Activated B cell treated with CpG ODN at 0.5 μM for 24 hours (primary cell): Measurements from ENCODE around the gene SELPLG. TPM values are rescaled to one million over a fixed set of nuclear protein-coding genes. Genes with fewer than 3 reads are reported as not detected.
"Not testable (repeated sequence)": the region's sequence is repeated elsewhere in the genome, so short reads cannot be mapped to it uniquely, and the experiment has no call there.

Experiments
- ATAC-seq: fragments of 200-7000 bp; cut with Tn5 transposase; one replicate; pipeline ENCODE4 v1.10.0; 2021; ENCODE audit warnings: low read depth, mild to moderate bottlenecking, moderate library complexity
- CTCF ChIA-PET: fragments of 350-600 bp; sonication (Branson Sonifier 250); formaldehyde crosslinking; loops from one replicate; lab custom pipeline; 2021; ENCODE audit warnings: antibody characterized with exemption; lab: Charles Lee
- POLR2A ChIA-PET: fragments of 350-600 bp; sonication (Branson Sonifier 250); formaldehyde crosslinking; loops from one replicate; lab custom pipeline; 2021; ENCODE audit warnings: antibody characterized with exemption; lab: Charles Lee
- DNase-seq: peaks from one replicate; pipeline ENCODE4 v3.0.0; 2022
- H3K27ac Mint-ChIP-seq: one replicate; pipeline ENCODE4 v1.8.0; 2020; ENCODE audit warnings: mixed read lengths
- H3K27me3 Mint-ChIP-seq: one replicate; pipeline ENCODE4 v1.8.0; 2021; ENCODE audit warnings: mixed read lengths
- H3K36me3 Mint-ChIP-seq: one replicate; pipeline ENCODE4 v1.8.0; 2021; ENCODE audit warnings: low read depth, mixed read lengths
- H3K4me1 Mint-ChIP-seq: one replicate; pipeline ENCODE4 v1.8.0; 2021; ENCODE audit warnings: mixed read lengths
- H3K4me3 Mint-ChIP-seq: one replicate; pipeline ENCODE4 v1.8.0; 2020; ENCODE audit warnings: mild to moderate bottlenecking, mixed read lengths
- H3K9me3 Mint-ChIP-seq: one replicate; pipeline ENCODE4 v1.8.0; 2020; ENCODE audit warnings: mixed read lengths
- intact Hi-C: fragments of 100-400 bp; cut with micrococcal nuclease; formaldehyde crosslinking; loops from one replicate; pipeline ENCODE4 v1.15.1; 2024
- total RNA-seq: library from RNA; stranded (reverse); gene quantifications from 2 replicates; pipeline ENCODE4 v1.2.3, GENCODE V29; 2022
- TF ChIP-seq, protein P1 (sequence below): fragments of 200-600 bp; IDR thresholded peaks from one replicate; pipeline ENCODE4 v1.8.0; 2022; ENCODE audit warnings: antibody characterized with exemption, mild to moderate bottlenecking

SELPLG gene
- total RNA-seq, 1 donor from 2014 or later = 1.8 TPM

- no peak overlapping the region for H3K27ac Mint-ChIP-seq
- CTCF ChIA-PET = no interaction called here
Observed at GRCh38 chr12:108657130-108657745, 23.5 kb upstream of the SELPLG start.

GRCh38 chr12:108656247-108656646 lies 22.6 kb upstream of the SELPLG start:
- ATAC-seq, H3K9me3 Mint-ChIP-seq, CTCF ChIA-PET, H3K4me3 Mint-ChIP-seq, H3K27me3 Mint-ChIP-seq, POLR2A ChIA-PET, intact Hi-C loops, H3K27ac Mint-ChIP-seq, DNase-seq: not testable (repeated sequence)
- H3K36me3 Mint-ChIP-seq = peaks cover 68% of the 10 kb centered on the region
- peaks cover 23% of the 10 kb centered on the region for H3K4me1 Mint-ChIP-seq

More at GRCh38 chr12:108657130-108657745, 23.5 kb upstream of the SELPLG start:
- Mint-ChIP-seq H3K4me3 (no peak overlapping the region), H3K27me3 (no peaks in the 10 kb centered on the region), H3K36me3 (peaks cover 69% of the 10 kb centered on the region), H3K9me3 (no peaks in the 10 kb centered on the region), H3K4me1 (peaks cover 22% of the 10 kb centered on the region)
- no peak for ATAC-seq
- no peak for DNase-seq
- POLR2A ChIA-PET = no interaction called here
- intact Hi-C loops = no loop called here
- TF ChIP-seq, protein P1, sequence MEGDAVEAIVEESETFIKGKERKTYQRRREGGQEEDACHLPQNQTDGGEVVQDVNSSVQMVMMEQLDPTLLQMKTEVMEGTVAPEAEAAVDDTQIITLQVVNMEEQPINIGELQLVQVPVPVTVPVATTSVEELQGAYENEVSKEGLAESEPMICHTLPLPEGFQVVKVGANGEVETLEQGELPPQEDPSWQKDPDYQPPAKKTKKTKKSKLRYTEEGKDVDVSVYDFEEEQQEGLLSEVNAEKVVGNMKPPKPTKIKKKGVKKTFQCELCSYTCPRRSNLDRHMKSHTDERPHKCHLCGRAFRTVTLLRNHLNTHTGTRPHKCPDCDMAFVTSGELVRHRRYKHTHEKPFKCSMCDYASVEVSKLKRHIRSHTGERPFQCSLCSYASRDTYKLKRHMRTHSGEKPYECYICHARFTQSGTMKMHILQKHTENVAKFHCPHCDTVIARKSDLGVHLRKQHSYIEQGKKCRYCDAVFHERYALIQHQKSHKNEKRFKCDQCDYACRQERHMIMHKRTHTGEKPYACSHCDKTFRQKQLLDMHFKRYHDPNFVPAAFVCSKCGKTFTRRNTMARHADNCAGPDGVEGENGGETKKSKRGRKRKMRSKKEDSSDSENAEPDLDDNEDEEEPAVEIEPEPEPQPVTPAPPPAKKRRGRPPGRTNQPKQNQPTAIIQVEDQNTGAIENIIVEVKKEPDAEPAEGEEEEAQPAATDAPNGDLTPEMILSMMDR = no peak

- H3K4me1 Mint-ChIP-seq = peaks cover 23% of the 10 kb centered on the region
- ATAC-seq, CTCF ChIA-PET, DNase-seq, H3K4me3 Mint-ChIP-seq, intact Hi-C loops, H3K27ac Mint-ChIP-seq, H3K27me3 Mint-ChIP-seq, H3K9me3 Mint-ChIP-seq: not testable (repeated sequence)
- POLR2A ChIA-PET = interaction anchor here (1.1 kb wide), 1 partner anchor 20 kb away, joined by 4 read pairs; no protein-coding TSS in a partner anchor
- H3K36me3 Mint-ChIP-seq = peaks cover 68% of the 10 kb centered on the region
Observed at GRCh38 chr12:108655812-108656175, 22.1 kb upstream of the SELPLG start.

DNA sequence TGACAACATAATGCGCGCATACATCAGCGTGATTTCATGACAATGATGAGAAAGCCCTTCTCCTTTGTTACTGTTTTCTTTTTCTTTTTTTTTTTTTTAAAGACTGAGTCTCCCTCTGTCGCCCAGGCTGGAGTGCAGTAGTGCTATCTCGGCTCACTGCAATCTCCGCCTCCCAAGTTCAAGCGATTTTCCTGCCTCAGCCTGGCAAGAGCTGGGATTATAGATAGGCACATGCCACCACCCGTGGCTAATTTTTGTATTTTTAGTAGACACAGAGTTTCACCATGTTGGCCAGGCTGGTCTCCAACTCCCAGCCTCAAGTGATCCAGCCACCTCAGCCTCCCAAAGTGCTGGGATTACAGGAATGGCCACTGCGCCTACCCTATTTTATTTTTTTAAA lies 20.9 kb upstream of the SELPLG start:
- peaks cover 69% of the 10 kb centered on the region for H3K36me3 Mint-ChIP-seq
- H3K4me3 Mint-ChIP-seq, H3K27me3 Mint-ChIP-seq, intact Hi-C loops, H3K9me3 Mint-ChIP-seq, H3K27ac Mint-ChIP-seq, ATAC-seq, DNase-seq: not testable (repeated sequence)
- ChIA-PET POLR2A (interaction anchor here (1.1 kb wide), 1 partner anchor 19 kb away, joined by 4 read pairs; no protein-coding TSS in a partner anchor), CTCF (interaction anchor here (0.6 to 1.6 kb wide), 3 partner anchors 10 to 1152 kb away, joined by 3 to 13 read pairs (median 3); no protein-coding TSS in a partner anchor)
- peaks cover 24% of the 10 kb centered on the region for H3K4me1 Mint-ChIP-seq

DNA sequence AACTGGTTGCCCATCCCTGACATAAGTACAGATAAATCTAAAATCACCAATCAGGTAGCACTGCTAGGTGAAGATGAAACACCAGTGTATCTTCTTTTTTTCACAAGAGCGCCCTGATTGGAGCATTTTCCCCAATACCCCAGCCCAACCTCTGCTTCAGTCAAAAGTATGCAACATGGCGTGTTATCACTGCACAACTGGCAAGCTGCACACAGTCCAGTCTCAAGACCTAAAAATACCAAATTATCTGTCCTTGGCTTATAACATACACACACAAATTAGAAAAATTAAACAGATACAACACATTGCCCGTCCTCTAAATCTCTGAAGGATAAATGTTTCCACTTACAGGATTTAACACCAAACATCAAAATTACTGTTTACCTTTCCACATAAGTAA lies 20.2 kb upstream of the SELPLG start:
- Mint-ChIP-seq H3K4me3 (no peak overlapping the region), H3K36me3 (peaks cover 71% of the 10 kb centered on the region), H3K4me1 (peaks cover 25% of the 10 kb centered on the region), H3K27me3 (no peaks in the 10 kb centered on the region), H3K27ac (peak overlapping the region; percentile 66), H3K9me3 (no peaks in the 10 kb centered on the region)
- ATAC-seq (no peak), DNase-seq (no peak)
- POLR2A ChIA-PET = interaction anchor here (1.1 to 2.0 kb wide), 3 partner anchors 8 to 19 kb away, joined by 5 to 13 read pairs (median 11); partner anchors contain the start of gene SELPLG
- intact Hi-C loops = no loop called here
- CTCF ChIA-PET = interaction anchor here (0.7 to 1.6 kb wide), 5 partner anchors 11 to 90 kb away, joined by 3 to 13 read pairs (median 3); no protein-coding TSS in a partner anchor
- TF ChIP-seq, protein P1 = no peak

DNA sequence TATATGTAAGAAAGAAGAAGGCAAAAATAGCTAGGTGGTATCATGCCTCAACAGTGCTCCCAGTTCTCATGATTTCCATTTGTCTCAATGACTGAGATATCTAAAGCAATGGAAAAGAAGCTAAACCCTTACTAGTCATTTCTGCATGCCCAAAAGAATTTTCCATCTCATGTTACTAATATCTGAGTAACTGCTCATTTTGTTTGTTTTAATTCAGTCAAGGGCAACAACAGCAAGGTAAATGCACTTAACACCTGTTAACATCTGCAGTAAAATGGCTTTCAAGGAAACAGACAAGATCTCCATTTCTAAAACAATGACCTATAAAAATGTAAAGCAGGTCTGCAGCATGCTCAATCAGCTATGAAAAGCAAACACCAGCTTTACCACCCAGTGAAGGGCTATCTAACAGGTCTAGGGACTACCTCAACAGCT lies 19.4 kb upstream of the SELPLG start:
- no peak for ATAC-seq
- no peaks in the 10 kb centered on the region for H3K27me3 Mint-ChIP-seq

More for the DNA sequence above, 19.4 kb upstream of the SELPLG start:
- POLR2A ChIA-PET = interaction anchor here (0.7 to 2.0 kb wide), 4 partner anchors 9 to 19 kb away, joined by 3 to 13 read pairs (median 8); partner anchors contain the start of gene SELPLG
- TF ChIP-seq, protein P1 = no peak
- peak overlapping the region; percentile 66 for H3K27ac Mint-ChIP-seq
- no peak for DNase-seq
- CTCF ChIA-PET = interaction anchor here (0.8 to 1.6 kb wide), 5 partner anchors 12 to 84 kb away, joined by 3 to 13 read pairs (median 3); no protein-coding TSS in a partner anchor
- H3K4me1 Mint-ChIP-seq = peaks cover 26% of the 10 kb centered on the region
- no peaks in the 10 kb centered on the region for H3K9me3 Mint-ChIP-seq
- no peak overlapping the region for H3K4me3 Mint-ChIP-seq
- intact Hi-C loops = no loop called here
- peaks cover 71% of the 10 kb centered on the region for H3K36me3 Mint-ChIP-seq
